GM19099 (cell line): ENCODE results near the gene BPIFB6.

ENCODE experiments used
- POLR2A ChIP-seq: IDR thresholded peaks from 3 replicates; pipeline ENCODE4 v1.6.1; 2011; ENCODE audit warnings: low read depth; ENCODE audit not compliant: insufficient read length; ENCODE audit errors: extremely low read depth

The BPIFB6 gene

GRCh38 chr20:33068251-33068939 is 36.9 kb downstream of the BPIFB6 start:
- no peak for TF ChIP-seq POLR2A

GRCh38 chr20:33069673-33070072 is 38.2 kb downstream of the BPIFB6 start:
- no peak for TF ChIP-seq POLR2A

- TF ChIP-seq POLR2A: no peak
Measured at GRCh38 chr20:33070111-33071053, 38.9 kb downstream of the BPIFB6 start.

GRCh38 chr20:33071198-33071597 is 39.8 kb downstream of the BPIFB6 start:
- TF ChIP-seq POLR2A: no peak

- TF ChIP-seq POLR2A: no peak
Measured at GRCh38 chr20:33072362-33072761, 40.9 kb downstream of the BPIFB6 start.

- no peak for TF ChIP-seq POLR2A
Measured at GRCh38 chr20:33072813-33073212, 41.4 kb downstream of the BPIFB6 start.

GRCh38 chr20:33074675-33075074 is 43.2 kb downstream of the BPIFB6 start:
- TF ChIP-seq POLR2A: no peak

- no peak for TF ChIP-seq POLR2A
Measured at GRCh38 chr20:33075281-33075680, 43.8 kb downstream of the BPIFB6 start.

- TF ChIP-seq POLR2A: no peak
Measured at GRCh38 chr20:33076662-33077372, 45.4 kb downstream of the BPIFB6 start.

GRCh38 chr20:33079259-33079658 is 47.8 kb downstream of the BPIFB6 start, which contains the start of gene BPIFB4:
BPIFB4 (plus strand) TSS chr20:33079643; CDS start chr20:33081527, 1,884 bp downstream.
- TF ChIP-seq POLR2A: no peak

- no peak for TF ChIP-seq POLR2A
Measured at GRCh38 chr20:33081411-33082154, 50.1 kb downstream of the BPIFB6 start.

GRCh38 chr20:33082546-33082945 is 51.1 kb downstream of the BPIFB6 start:
- no peak for TF ChIP-seq POLR2A

GRCh38 chr20:33083544-33084340 is 52.3 kb downstream of the BPIFB6 start:
- TF ChIP-seq POLR2A: no peak

- no peak for TF ChIP-seq POLR2A
Measured at GRCh38 chr20:33084722-33085121, 53.3 kb downstream of the BPIFB6 start.
